HuH-7.5 (cell line): ENCODE data around the gene AHNAK2.
"Not testable (repeated sequence)": the region's sequence is repeated elsewhere in the genome, so short reads cannot be mapped to it uniquely, and the experiment has no call there.

ENCODE experiments used
- DNase-seq: peaks from one replicate; pipeline ENCODE4 v3.0.0; 2011; ENCODE audit warnings: low spot score

The AHNAK2 gene

GRCh38 chr14:104977681-104978653 lies at the start of gene AHNAK2:
TSS of gene AHNAK2 (minus strand) at chr14:104978374. CDS start at chr14:104978237, 137 bp downstream.
- DNase-seq, result peak; percentile 80

GRCh38 chr14:105027718-105028117 lies 49.5 kb upstream of the AHNAK2 start:
- DNase-seq, result not testable (repeated sequence)

GRCh38 chr14:105026802-105027563 lies 48.8 kb upstream of the AHNAK2 start:
- DNase-seq, result no peak

- DNase-seq, result no peak
Measured at GRCh38 chr14:105026033-105026785, 48.0 kb upstream of the AHNAK2 start.

- DNase-seq, result no peak
Measured at GRCh38 chr14:105025429-105025828, 47.3 kb upstream of the AHNAK2 start.

- no peak for DNase-seq
Measured at GRCh38 chr14:105023791-105024480, 45.8 kb upstream of the AHNAK2 start.

GRCh38 chr14:105023144-105023543 lies 45.0 kb upstream of the AHNAK2 start:
- no peak for DNase-seq

GRCh38 chr14:105022276-105022670 lies 44.1 kb upstream of the AHNAK2 start:
- DNase-seq, result no peak

- DNase-seq, result peak; percentile 70
Measured at GRCh38 chr14:105021656-105022275, 43.6 kb upstream of the AHNAK2 start.

- DNase-seq, result peak; percentile 97
Measured at GRCh38 chr14:105020815-105021655, 42.9 kb upstream of the AHNAK2 start, which contains the start of gene CDCA4. TSS of gene CDCA4 (minus strand) at chr14:105021083. CDS start at chr14:105011929, 9,154 bp downstream.

GRCh38 chr14:105019861-105020814 lies 42.0 kb upstream of the AHNAK2 start:
- DNase-seq, result no peak

- no peak for DNase-seq
Measured at GRCh38 chr14:105018414-105018813, 40.2 kb upstream of the AHNAK2 start.

- no peak for DNase-seq
Measured at GRCh38 chr14:105015905-105016304, 37.7 kb upstream of the AHNAK2 start.

GRCh38 chr14:105015242-105015641 lies 37.1 kb upstream of the AHNAK2 start:
- no peak for DNase-seq

- DNase-seq, result no peak
Measured at GRCh38 chr14:105014631-105015030, 36.5 kb upstream of the AHNAK2 start.

- DNase-seq, result no peak
Measured at GRCh38 chr14:105014032-105014431, 35.9 kb upstream of the AHNAK2 start.

- no peak for DNase-seq
Measured at GRCh38 chr14:105013150-105013785, 35.1 kb upstream of the AHNAK2 start.
